HG02678 (cell line): ENCODE data around the gene AGMAT.

Source experiments
- ATAC-seq: cut with Tn5 transposase; IDR thresholded peaks from one replicate; pipeline ENCODE4 v1.9.1; 2021; ENCODE audit warnings: mild to moderate bottlenecking, moderate library complexity; ENCODE audit not compliant: unreplicated experiment

AGMAT gene, protein sequence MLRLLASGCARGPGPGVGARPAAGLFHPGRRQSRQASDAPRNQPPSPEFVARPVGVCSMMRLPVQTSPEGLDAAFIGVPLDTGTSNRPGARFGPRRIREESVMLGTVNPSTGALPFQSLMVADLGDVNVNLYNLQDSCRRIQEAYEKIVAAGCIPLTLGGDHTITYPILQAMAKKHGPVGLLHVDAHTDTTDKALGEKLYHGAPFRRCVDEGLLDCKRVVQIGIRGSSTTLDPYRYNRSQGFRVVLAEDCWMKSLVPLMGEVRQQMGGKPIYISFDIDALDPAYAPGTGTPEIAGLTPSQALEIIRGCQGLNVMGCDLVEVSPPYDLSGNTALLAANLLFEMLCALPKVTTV

DNA sequence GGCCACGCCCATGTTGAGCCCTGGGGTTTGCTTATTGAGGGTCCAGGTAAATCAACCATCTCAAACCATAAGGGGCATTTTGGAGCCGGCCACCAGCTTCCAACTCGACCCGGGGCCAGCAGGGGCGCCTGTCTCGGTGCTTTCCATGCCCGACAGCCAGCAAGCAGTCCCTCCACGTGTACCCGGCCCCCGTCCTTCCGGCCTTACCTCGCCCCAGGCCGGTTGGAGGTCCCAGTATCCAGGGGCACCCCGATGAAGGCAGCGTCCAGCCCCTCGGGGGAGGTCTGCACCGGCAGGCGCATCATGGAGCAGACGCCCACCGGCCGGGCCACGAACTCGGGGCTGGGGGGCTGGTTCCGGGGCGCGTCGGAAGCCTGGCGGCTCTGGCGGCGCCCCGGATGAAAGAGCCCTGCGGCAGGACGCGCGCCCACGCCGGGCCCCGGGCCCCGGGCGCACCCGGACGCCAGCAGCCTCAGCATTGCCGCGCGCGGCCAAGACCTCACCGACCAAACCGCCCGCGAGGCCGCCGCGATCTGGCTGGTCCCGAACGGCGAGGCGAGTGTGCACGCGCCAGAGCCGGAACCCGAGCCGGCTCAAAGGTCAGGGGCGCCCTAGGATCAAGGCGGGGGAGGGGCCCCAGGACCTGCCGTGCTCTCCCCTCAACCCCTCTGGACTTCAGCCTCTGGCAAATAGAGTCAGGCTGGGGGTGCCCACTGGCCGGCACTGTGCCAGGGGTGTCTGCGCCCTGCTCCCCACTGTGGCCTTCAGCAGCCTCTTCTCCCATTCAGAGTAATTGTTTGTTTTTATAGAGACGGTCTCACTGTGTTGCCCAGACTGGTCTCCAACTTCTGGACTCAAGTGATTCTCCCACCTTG, at the start of gene AGMAT:
TSS of gene AGMAT (minus strand) at position 563 of the 875 bp plus-strand sequence. CDS start at position 479, 84 bp downstream.
- ATAC-seq: peak; percentile 57

DNA sequence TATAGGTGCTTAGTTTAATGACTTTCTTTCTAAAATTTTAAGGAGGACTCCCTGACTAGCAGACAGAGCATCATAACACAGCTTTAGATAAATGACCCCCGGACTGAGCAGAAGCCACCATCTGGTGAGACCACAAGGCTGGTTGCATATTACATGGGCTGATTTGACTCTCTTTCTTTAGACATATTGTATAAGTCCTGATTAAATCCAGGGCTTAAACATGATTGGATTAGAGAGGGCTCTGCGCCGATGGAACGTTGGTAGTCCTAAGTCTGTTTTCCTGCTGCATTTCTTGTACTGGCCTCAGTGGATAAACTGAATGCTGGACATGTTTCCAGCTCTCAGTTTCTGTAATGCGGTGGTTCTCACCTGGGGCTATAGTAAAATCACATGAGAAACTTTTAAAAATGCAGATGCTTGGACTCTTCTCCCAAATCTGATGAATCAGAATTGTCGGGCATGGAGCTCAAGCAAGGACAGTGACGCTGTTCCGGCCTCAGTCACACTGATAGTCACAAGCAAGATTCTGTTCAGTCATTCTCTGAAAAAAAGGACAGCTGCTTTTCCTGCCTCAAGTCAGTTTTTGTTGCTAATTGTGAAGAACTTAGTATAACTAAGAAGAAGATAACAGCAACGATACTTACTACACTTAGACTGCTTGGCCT, 49.0 kb upstream of the AGMAT start:
- no peak for ATAC-seq

DNA sequence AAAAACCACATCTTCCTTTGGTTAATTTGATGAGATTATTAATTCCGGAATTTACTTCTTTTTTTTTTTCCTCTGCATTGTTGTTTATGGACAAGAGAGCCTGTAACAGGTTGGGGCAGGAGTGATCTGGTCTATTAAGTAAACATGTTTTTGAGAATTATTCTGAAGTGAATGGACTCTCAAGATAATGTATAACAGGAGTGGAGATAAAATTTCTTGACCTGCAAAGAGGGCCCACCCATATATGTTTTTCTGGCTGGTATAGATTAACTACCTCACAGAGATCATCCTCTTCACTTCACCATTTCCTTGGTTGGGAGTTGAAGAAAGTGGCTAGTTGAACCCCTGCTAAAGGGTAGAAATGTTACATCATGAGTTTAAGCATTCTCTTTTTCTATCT, 43.2 kb upstream of the AGMAT start:
- peak; percentile 16 for ATAC-seq

DNA sequence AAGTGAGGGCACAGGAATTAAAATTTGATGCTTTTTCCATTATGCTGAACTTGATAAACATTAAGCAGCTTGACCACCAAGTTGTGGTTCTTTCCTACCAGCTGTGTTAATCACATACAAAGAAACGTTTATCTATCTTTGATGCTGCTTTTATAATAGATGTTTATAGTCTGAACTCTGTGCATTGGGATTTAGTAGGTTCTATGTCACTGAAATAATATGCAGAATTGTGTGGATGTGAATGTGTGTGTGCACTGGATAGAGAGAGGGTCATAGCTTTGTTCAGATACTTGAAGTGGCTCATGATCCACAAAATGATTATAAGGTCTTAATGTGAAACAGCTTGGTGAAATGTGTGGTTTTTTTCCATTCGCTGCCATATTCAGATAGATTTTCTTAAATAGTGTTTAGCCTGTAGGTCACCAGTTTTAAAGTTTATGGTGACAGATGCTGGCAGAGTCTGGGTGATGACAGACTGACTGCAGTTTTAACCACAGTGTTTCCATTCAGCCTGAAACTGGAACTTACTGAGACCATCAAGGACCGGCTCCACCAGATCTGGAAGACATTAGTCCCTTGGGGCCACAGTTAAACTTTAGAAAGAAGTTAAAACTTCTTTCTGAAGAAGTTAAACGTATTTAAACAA, 42.6 kb upstream of the AGMAT start:
- peak; percentile 84 for ATAC-seq

DNA sequence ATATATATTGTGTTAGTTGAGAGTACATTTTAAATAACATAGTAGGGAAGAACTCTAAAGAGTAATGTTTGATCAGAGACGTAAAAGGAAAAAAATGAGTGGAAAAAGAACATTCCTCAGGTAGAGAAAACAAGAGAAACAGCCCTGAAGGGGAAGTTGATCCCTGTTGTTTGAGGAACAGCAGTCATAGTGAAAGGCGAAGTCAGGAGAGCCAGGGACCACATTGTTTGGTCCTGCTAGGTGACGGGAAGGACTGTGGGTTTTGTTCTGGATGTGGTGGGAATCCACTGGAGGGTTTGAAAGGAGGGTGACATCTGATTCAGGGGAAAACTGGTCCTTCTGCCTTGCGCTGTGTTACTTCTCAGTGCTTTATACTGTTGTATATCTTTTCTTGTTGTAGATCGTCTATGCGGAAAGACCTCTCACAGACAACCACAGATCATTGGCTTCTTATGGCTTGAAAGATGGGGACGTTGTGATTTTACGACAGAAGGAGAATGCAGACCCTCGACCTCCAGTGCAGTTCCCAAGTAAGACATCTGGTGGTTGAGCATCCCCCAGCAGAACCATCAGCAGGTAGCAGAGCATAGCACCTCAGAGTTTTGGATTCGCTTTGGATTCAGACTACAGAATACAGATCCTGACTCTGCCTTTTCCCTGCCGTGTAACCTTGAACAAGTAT, 41.6 kb upstream of the AGMAT start:
- no peak for ATAC-seq

DNA sequence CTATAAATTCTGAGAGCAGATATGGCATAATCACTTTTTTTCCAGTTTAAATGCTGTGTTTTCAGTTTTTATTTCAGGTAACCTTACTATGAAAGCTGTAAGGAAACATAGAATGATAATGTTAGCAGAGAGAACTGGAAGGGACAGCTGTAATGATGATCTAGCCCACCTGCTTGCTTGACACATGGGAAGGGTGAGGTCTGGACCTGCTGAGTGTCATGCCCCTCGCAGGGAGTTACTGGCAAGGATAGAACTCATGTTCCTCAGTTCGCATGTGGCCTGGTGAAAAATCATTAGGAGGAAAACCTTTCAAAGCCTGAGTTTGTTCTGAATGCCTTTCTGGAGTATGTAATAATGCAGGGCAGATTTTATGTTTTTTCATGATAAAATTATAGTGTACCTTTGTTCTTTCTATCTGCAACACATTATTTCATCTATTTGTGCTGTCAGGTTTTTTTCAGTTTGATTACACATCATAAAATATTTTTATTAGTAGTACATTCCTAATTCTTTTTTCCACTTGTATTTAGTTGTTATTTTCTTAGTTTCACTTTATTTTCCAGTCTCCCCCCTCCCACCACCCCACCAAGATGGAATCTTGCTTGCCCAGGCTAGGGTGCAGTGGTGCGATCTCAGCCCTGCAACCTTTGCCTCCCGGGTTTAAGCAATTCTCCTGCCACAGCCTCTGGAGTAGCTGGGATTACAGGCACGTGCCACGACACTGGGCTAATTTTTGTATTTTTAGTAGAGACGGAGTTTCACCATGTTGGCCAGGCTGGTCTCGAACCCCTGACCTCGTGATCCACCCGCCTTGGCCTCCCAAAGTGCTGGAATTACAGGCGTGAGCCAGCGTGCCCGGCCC, 40.4 kb upstream of the AGMAT start:
- ATAC-seq: no peak

DNA sequence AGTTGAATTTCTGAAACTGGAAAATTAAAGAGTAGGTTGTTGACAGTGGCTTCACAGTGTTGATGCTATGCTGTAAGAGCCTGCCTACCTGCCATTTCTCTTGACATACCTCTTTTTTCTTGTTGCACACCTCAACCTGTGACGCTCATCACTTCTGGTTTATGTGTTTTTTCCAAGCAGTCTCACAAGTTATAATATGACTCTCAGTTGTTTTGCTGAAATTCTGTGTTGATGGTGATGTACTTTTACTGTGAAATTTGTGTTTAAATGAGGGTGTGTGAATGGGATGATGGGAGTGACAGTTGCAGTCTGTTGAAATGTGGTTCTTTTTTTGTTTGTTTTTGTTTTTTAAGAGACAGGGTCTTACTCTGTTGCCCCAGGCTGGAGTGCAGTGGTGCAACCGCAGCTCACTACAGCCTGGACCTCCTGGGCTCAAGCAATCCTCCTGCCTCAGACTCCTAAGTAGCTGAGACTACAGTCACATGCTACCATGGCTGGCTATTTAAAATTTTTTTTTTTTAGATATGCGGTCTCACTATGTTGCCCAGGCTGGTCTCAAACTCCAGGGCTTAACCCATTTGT, 39.4 kb upstream of the AGMAT start:
- ATAC-seq: no peak

DNA sequence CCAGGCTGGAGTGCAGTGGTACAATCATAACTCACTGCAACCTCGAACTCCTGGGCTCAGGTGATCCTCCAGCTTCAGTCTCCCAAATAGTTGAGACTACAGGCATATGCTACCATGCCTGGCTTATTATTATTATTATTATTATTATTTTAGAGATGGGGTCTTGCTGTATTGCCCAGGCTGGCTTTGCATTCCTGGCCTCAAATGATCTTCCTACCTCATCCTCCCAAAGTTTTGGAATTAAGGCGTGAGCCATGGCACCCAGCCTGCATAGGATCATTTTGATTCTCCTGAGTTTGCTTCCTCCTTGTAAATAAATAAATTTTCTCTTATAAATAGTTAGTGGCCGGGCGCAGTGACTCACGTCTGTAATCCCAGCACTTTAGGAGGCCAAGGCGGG, 38.6 kb upstream of the AGMAT start:
- ATAC-seq: no peak

DNA sequence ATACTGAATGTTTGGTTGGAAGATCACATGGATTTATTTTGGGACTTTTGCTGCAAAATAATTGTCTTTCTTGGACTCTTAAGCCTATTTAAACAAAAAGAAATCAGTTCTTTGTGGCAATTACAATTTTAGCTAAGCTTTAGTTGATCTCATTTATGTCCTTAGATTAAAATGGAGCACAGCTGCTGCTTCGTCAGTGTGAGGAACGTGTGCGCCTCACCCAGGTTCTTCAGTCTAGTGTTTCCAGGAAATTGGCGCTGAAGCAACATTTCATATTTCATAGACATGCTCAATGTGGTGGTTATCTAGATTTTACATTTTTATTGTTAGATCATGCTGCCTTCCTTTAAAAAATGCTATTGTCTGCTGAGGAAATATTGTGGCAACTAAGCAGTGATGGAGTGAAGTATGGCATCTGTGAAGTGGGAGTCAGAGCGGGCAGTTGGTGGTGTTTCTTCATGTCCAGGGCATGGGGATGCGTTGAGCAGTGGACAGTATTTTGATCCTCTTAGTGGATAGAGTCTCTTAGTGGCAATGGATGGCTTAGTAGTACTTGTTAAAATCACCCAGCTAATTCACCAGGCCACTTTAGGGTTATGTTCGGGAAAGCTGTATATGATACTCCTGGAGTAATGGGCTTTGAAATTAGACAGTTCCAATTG, 38.0 kb upstream of the AGMAT start:
- no peak for ATAC-seq

DNA sequence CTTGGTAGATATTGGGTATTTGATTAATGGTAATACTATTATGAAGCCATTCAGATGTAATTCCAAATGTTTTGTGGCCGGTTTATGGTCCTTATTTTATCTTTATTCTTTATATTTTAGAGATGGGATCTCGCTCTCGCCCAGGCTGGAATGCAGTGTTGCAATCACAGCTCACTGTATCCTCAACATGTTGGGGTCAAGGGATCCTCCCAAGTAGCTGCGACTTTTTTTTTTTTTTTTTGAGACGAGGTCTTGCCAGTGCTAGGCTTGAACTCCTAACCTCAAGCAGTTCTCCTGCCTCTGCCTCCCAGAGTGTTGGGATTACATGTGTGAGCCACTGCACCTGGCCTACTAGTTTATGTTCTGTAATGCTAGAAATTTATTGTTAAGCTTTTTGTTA, 37.1 kb upstream of the AGMAT start:
- ATAC-seq: no peak

DNA sequence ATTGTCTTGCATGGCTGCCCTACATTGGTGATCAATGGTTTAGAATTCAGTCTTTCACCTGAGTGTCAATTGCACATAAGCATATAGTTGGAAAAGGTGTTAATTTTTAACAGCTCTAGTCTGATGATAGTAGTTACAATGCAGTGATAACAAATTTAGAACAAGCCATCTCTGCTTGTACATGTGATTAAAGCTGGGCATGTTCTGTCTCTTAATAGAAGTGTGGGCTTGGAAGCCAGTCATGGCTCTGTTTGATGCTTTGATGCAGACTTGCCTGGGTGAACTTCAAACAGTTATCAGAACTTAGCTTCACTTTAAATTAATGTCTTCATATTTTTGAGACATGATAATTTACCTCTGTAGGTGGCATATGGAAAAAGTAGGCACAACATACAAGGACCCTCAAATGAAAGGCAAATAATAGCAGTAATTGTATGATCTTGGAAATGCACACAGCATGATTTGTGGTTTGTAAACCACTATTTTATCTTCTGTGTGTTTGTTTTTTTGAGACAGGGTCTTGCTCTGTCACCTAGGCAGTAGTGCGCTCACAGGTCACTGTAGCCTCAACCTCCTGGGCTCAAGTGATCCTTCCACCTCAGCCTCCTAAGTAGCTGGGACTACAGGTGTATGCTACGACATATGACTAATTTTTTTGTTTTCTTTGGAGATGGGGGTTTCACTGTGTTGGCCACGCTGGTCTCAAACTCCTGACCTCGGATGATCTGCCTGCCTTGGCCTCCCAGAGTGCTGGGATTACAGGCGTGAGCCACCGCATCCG, 36.2 kb upstream of the AGMAT start:
- no peak for ATAC-seq

DNA sequence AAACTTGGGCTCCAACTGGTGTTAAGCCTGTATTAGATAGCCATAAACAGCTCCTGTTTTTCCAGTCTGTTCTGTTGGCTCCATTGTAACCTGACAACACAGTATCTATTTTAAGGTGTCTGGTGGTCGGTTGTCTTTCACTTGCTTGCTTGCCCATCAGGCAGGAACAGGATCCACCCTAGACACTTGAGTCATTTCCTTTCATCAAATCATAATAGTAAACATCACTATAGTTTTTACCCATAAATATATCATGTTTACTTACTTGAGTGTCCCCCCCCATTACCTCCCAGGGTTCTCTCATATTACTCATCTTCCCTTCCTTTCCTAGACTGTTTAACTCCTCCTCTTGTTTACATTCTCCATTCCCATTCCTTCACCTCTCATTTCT, 35.3 kb upstream of the AGMAT start:
- no peak for ATAC-seq

DNA sequence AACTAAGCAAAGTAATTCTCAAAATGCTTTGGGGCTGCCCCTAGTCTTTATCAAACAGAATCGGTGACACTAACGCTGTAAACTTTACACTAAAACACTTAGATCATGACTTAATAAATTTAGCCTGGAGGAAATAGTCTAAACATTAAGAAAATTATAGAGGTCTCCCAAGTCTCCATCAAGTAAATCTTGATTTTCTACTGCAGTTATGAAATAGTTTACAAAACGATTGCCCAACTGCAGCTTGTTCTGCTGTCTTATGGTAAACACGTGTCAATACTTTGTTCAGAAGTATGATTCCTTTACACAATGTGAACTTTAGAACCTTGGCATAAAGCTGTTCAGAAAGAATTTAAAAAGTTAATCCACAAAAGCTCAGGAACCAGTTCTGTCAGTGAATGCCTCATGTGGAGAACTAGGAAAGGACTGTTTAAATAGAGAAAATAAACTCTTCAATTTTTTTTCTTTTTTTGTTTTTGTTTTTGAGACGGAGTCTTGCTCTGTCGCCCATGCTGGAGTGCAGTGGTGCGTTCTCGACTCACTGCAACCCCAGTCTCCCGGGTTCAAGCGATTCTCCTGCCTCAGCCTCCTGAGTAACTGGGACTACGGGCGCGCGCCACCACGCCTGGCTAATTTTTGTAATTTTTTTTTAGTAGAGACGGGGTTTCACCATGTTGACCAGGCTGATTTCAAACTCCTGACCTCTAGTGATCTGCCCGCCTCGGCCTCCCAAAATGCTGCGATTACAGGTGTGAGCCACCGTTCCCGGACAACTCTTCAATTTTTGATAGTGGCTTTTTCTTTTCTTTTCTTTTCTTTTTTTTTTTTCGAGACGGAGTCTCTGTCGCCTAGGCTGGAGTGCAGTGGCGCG, 34.0 kb upstream of the AGMAT start:
- no peak for ATAC-seq

DNA sequence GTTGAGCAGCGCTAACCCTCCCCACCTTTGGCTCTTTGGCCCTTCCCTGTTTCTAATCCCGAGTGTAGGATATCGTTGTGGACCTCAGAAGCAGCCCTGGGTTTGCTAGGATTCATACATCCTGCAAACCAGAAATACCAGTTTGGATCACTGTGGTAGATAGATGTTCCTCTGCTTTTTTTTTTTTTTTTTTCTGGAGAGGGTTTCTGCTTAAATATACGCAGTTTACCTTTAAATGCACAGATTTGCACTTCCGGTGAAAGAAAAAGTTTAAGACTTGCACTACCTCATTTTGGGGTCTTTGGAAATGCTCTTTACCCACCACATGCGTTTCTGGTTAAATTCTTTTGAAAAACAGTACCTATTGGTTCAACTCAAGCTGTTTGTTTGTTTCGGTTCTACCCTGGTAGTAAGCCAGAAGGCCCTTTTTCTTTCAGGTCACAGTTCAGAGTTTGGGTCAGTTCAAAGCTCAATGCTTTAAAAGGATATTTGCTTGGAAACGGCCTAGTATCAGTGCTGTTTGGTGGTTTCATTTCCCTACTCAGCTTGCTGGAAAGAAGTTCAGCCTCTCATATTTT, 33.3 kb upstream of the AGMAT start:
- peak; percentile 30 for ATAC-seq

DNA sequence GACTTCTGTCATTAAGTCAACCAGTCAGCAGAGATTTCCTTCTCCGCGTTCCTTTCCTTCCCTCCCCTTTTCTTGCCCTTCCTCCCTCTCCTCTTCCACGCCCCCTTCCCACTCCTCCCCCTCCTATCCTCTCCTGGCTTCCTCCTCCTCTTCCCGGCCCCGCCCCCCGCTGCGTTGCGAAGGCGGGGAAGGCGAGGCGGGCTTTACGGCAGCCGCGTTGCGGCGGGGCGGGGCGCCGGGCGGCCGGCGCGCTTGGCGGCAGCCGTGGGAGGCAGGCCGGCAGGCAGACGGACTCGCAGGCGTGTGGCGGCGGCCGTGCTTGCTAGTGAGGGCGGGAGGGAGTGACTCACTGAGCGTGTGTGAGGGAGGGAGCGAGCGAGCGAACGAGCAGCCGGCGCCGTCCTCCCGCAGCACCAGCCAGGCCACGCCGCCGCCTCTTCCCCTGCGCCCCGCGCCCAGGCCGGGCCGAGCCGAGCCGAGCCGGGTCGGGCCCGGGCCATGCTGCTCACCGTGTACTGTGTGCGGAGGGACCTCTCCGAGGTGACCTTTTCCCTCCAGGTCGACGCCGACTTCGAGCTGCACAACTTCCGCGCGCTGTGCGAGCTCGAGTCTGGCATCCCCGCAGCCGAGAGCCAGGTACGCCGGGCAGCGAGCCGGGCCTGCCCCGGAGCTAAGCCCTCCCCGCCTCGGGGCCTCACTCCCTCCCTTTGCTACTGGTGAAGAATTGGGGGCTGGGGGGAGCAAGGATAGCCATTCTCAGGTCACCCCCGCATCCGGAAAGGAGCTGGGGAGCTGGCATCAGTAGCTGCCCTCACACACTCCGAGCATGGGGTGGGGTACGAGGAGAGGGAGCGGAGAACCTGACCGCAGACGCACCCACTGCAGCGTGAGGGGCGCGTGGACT, 32.6 kb upstream of the AGMAT start, which contains the start of gene DDI2:
TSS of gene DDI2 (plus strand) at position 286 of the 904 bp plus-strand sequence. CDS start at position 499, 213 bp downstream.
- ATAC-seq: peak; percentile 79
